GM10847 (cell line): ENCODE measurements around the gene PAEP.

Experiments
- POLR2A ChIP-seq: IDR thresholded peaks from 2 replicates; pipeline ENCODE4 v1.6.1; 2011; ENCODE audit not compliant: insufficient read length; ENCODE audit errors: extremely low read depth

The PAEP gene

DNA sequence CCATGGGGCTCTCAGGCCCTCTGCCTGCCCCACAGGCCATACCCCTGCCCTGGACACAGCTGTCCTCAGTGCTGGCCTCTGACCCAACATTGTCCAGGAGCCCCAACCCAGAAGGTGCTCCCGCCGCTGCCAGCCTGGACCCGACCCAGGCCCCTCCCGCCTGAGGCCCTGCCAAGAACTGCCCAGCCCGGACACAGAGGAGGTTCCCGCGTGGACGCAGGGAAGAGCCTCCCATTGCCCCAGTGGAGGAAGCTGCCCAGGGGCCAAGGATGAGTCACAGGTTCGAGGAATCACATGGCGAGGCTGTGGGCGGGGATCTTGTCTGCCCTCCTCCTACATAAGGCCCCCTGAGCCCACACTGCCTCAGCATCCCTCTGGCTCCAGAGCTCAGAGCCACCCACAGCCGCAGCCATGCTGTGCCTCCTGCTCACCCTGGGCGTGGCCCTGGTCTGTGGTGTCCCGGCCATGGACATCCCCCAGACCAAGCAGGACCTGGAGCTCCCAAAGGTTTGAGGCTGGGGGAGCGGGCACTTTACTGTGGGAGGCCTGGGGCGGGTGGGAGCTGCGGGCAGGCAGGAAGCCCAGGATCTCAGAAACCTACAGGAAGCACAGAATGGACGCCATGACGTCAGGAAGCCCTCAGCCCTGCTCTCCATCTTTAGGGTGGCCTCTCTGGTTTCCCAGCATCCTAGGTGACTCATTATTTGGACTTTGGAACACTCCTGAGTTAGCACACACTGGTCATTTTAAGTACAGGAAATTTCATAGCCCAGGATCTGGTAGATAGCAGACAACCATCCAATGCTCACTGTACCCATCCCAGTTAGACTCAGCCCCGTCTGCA lies at the start of gene PAEP:
Gene PAEP (plus strand): TSS at position 366 of the 844 bp plus-strand sequence.
- no peak for TF ChIP-seq POLR2A

DNA sequence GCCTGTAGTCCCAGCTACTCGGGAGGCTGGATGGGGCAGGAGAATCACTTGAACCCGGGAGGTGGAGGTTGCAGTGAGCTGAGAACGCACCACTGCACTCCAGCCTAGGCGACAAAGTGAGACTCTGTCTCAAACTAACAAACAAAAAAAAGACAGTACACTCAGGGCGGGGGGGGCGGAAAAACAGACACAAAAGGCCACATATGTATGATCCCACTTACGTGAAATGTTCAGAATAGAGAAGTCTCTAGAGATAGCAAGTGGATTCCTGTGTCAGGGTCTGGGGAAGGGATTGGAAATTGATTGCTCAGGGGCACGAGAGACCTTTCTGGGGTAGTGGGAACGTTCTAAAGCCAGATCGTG lies 49.3 kb upstream of the PAEP start:
- no peak for TF ChIP-seq POLR2A

DNA sequence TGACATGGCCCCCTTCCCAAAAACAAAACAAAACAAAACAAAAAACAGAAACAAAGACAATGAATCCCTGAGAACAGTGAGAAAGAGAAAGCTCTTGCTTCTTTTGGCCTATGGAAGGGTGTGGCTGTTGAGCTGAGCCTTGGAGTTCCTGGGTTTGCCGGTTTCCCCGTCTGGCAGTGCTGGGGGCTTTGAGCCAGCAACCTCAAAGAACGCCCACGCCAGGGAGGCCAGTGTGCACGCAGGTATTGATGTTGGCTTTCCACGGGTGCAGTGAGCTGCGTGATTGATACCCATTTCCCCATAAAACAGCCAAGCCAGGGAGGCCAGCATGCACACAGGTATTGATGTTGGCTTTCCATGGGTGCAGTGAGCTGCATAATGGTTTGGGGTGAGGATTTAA lies 48.7 kb upstream of the PAEP start:
- no peak for TF ChIP-seq POLR2A

DNA sequence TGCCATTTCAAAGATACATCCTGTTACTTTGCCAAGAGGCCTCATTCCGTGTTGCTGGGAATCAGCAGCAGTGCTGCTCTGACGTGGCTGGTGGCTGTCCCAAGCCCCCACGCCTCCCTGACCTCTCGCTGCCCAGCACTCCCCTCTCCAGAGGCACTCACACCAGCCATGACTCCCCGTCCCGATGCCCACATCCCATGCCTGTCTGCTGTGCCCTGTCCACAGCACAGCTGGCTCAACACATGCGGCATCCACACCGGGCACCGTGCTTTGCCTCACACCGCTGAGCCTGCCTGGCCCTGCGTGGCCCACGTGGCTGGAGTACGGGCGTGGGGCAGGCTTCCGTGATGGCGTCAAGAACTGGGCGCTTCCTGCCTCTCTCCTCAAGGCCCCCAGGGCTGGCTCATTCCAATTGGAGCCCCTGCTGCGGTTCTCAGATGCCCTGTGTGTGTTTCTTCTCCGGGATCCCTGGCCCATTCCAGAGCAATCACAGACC lies 48.2 kb upstream of the PAEP start:
- TF ChIP-seq POLR2A = no peak

DNA sequence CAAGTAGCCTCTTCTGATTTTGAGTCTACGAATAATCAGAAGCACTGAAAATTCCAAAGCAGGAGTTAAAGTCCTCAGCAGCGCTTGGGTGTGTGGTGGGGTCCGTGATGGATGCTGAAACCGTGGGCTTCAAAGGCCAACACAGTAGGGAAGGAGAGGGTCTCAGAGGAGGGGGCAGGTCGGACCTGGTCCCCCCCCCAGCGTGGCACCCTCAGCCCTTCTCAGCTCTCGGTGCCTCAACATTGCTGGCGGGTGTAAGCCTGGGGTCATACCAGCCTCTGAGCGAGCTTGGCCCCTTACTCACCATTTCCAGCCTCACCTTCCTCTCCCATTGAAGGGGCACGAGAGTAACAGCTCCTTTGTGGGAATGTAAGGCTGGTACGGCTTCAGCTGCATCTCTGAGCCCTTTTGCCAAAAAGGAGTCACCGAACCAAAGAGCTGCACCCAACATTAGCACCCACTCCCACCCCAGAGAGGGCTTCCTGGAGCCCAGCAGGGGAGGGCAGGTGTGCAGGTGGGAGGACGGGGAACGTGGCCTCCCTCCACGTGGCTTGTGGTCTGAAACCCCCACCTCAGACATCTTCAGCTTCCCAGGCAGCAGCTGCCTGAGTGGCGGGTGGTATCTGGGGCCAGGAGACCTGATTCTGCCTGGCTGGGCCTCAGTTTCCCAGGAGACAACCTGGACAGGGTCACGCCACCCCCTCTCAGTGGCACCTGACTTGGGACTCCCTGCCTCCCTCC lies 47.0 kb upstream of the PAEP start:
- TF ChIP-seq POLR2A = no peak

DNA sequence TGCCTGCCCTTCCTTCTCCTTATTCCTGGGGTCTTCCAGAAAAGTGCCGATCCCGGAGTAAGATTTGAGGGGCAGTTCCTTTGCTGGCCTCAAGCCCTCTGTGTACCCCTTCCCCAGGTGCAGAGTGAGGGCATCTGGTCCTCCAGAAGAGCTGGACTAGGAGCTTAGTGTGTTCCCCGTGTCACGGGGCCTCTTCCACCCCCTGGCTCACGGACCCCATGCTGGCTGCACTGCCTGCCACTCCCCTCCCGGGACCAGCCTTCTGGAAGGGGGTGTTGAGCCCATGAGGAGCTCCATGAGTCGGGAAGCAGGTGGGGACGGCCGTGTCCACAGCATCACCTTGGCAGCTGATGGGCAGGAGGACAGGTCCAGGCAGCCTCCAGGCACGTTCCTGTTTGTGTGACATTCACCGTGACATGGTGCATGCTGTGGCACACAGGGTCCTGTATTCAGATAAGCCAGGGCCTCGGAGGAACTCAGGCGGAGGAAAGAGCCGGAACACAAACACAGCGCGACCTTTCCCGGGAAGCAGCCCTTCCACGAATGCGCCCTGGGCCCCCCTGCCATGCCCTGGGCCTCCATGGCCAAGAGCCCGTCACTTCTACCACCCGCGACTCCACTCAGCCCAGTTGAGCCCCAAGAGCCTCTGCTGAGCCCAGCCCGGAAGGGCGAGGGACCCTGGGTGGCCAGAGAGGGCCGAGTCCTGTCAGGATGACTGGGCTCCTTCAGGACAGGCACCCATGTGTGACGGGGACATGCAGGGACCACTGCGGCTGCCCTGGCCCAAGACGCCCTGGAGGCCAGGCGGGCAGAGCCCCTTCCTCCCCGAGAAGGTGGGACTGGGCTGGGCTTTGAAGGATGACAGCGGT lies 46.2 kb upstream of the PAEP start:
- no peak for TF ChIP-seq POLR2A

DNA sequence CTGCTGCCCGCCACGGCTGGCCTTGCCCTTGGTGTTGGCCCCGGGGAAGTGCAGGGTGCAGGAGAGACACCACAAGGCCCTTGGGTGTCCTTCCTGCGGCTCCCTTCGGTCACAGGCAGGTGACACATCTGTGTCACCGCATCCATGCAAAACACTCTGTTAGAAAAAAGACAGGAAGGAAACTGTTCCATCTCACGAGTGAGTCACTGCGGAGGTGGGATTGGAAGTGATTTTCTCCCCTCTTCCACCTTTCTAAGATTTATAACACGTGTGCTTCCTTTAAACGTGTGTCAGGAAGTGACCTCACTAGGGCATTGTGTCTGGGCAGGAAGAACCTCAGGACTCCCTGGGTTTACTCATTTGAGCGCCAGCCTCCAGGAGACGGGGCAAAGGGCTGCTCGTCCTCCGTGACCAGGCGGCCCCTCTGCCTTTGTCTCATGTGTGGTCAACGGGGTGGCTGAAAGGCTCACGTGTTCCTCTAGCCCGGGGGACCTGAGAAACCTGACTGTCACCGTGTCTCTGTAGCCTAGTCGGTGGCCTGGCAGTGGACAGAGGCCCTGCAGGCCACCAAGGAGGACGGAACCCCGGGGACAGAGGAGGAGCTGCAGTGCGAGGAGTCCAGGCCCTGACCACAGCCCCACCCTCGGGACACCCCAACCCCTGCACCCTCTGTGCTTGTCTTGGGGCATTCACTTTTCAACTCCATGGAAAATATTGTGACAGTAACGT lies 45.3 kb upstream of the PAEP start:
- TF ChIP-seq POLR2A = no peak

DNA sequence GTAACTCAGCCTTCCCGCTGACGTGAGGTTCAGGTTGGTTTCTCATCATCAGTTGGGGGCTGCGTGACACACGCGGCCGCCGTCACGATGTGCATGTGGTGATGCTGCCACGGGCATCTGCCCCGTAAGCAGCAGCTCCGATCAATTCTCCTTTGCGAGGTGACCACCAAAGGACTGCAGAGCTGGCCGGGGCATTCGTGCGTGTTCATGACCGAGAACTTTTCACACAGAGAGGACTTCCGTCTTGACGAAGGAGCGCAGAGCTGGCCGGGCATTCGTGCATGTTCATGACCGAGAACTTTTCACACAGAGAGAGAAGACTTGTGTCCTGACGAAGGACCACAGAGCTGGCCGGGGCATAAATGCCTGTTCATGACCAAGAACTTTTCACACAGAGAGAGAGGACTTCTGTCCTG lies 44.1 kb upstream of the PAEP start:
- TF ChIP-seq POLR2A = no peak

DNA sequence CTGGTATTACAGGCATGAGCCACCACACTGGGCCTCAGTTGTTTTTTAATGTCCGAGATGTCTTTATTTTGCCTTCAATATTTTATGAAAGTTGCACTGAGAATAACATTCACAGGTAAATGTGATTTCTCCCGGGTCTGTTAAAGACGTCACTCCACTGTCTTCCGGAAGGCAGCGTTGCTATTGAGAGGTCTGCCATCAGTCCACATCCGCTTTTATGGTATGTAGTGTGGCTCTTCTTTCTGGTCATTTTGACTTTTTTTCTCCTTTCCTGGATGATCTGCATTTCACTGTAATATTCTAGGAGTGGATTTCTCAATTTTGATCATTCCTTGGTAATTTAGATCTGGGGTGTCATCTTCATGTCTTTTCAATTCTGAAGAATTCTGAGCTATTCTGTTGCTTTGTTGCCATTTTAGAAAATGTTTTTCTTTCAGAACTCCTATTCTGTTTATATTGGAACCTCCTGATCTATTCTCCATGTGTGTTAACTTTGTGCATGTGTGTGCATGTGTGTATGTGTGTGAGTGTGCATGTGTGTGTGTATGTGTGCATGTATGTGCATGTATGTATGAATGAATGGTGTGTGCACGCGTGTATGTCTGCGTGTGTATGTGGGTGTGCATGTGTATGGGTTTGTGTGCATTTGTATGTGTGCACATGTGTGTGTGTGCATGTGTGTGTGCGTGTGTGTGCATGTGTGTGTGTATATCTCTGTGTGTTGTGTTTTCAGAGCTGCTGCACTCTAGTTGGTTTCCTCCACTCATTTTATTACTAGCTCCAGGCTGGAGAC lies 42.2 kb upstream of the PAEP start:
- TF ChIP-seq POLR2A = no peak

DNA sequence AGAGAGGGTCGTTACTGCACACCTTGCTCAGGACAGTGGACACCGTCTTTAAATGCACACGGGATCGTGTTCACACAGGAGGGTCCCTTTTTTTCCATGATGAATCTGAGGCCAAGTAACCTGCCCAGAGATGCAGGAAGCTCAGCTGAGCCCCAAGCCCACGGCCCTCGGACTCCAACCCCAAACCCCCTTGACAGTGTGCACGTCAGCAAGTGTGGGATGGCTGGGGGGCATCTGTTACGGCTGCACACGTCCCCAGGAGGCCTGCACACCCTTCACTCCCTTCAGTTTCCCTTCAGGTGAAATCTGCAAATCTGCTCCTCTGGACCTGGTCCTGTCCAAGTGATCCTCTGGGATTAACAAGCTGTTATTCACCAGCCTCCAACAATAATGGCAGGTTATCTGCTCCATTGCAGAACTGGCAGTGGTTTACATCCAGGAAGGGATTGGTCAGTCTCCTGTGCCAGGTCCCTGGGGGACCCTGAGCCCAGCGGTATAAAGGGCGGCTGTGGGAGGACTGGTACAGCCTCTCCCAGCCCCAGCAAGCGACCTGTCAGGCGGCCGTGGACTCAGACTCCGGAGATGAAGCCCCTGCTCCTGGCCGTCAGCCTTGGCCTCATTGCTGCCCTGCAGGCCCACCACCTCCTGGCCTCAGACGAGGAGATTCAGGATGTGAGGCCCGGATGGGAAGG lies 40.5 kb upstream of the PAEP start, which contains the start of gene LCN1:
Gene LCN1 (plus strand): TSS at position 525 of the 692 bp plus-strand sequence. CDS start 58 bp downstream, at position 583.
- TF ChIP-seq POLR2A = no peak

DNA sequence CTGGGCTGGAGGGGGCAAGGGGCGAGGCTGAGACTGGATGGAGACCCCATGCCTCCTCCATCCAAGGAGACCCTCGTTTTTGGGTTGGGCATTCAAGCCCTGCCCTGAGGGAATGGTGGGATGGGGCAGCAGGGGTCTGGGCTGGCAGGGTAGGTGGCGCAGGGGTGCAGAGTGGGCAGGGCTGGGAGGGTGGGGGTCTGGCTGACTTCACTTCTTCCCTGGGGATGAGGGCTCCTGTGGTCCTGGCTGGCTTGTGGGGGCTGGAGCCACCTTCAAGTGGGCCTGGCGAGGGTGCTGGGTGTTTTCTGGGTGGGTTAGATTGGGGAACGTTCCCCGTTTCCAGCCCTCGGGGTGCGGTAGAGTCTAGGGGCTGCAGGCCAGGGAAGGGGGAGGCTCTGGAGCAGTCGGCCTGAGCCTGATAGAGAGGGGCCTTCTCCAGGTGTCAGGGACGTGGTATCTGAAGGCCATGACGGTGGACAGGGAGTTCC lies 39.9 kb upstream of the PAEP start:
- TF ChIP-seq POLR2A = no peak

DNA sequence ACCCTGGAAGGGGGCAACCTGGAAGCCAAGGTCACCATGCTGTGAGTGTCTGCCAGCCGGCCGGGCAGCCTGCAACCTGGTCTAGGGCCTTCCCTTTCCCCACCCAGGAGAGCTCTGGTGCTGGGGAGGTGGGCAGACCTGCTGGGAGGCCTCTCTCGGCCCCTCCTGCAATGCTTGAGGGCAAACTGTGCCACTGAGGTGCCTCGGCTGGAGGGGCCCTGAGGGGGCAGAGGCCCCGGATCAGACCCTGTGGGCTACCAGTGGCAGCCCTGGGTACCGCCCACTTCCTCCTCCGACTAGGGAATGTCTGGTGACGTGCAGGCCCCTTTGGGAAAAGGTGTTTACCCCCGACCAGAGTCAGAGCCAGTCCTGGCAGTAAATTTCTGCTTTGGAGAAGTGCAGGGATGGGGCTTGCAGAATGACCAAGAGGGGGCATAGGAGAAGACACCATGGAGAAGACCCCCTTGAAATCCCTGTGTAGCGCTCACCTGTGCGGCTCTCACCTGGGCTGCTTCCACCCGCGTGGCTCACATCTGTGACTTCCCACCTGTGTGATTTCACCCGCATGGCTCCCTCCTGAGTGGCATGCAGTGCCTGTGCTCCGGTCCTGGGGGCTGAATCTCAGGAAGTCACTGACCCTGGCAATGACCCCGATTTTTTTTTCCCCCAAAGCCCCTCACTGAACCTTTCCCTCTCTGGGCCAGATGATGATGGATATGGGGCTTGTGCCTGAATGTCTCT lies 39.2 kb upstream of the PAEP start:
- TF ChIP-seq POLR2A = no peak
